K562 (cell line): ENCODE results near the gene SMS. TPM values are rescaled to one million over a fixed set of nuclear protein-coding genes. Genes with fewer than 3 reads are reported as not detected.

ENCODE experiments used
- ATAC-seq: fragments of 200-7000 bp; cut with Tn5 transposase; 3 replicates; pipeline ENCODE4 v1.9.1; 2020; ENCODE audit warnings: moderate library complexity
- Bru-seq: library from RNA; stranded (reverse); fragments of 400-500 nt; gene quantifications from one replicate; lab custom pipeline; 2021; lab: Mats Ljungman, UMichigan
- BruChase-seq, 2 experiments: library from RNA; stranded (reverse); fragments of 400-500 nt; gene quantifications; one replicate each; lab custom pipeline; 2021; lab: Mats Ljungman, UMichigan
- BruUV-seq: library from RNA; stranded (reverse); fragments of 400-500 nt; replicated peaks from 2 replicates; lab custom pipeline; 2021; lab: Mats Ljungman, UMichigan
- CTCF ChIA-PET: fragments of 300-600 bp; formaldehyde crosslinking; extraction: SDS; loops from one replicate; lab custom pipeline; 2021; ENCODE audit warnings: low intra/inter-chr PET ratio; lab: Yijun Ruan, JAX
- POLR2A ChIA-PET: fragments of 300-600, 350-650 bp; sonication (Branson Sonifier 250); formaldehyde crosslinking; extraction: SDS; loops from one replicate; lab custom pipeline; 2021; ENCODE audit warnings: antibody characterized with exemption, inconsistent platforms; lab: Yijun Ruan, JAX
- DNase-seq, 4 experiments: peaks; one replicate each; pipeline versions ENCODE4 v3.0.0 to v3.0.0-alpha.2; 2011 to 2018; ENCODE audit warnings: low spot score in 3 of 4, mixed read lengths in 3 of 4; ENCODE audit errors: extremely low read depth in 1 of 4
- FAIRE-seq: peaks from 2 replicates; lab custom pipeline; 2011; peaks lifted over from hg19 to GRCh38; lab: Jason Lieb, UNC
- H2AFZ ChIP-seq: 2 replicates; pipeline ENCODE4 v1.6.0; 2011; ENCODE audit warnings: low read depth, low read length, control low read depth, inconsistent platforms
- H3K27ac ChIP-seq: fragments of 200-600 bp; 3 replicates; pipeline ENCODE4 v1.8.0; 2011; ENCODE audit warnings: low read depth, mild to moderate bottlenecking, control low read depth, inconsistent platforms, low read length, moderate library complexity, mixed read lengths; ENCODE audit errors: extremely low read depth
- H3K27me3 ChIP-seq, 2 experiments: fragments of 300-600 bp in 1 of 2; 2 replicates in 1 of 2; 3 replicates in 1 of 2; pipeline versions ENCODE4 v1.6.0 to v1.8.0; 2011; ENCODE audit warnings: inconsistent platforms in 2 of 2, low read length in 2 of 2, mild to moderate bottlenecking in 1 of 2, mixed read lengths in 1 of 2, moderate library complexity in 1 of 2; ENCODE audit not compliant: control insufficient read depth in 2 of 2, insufficient read depth in 2 of 2
- H3K36me3 ChIP-seq: fragments of 300-600 bp; 3 replicates; pipeline ENCODE4 v1.8.0; 2011; ENCODE audit warnings: mild to moderate bottlenecking, low read length, inconsistent platforms; ENCODE audit not compliant: control insufficient read depth, insufficient read depth
- H3K4me1 ChIP-seq, 2 experiments: fragments of 200-600 bp in 1 of 2; replicated peaks in 1 of 2; 2 replicates in 1 of 2; 3 replicates in 1 of 2; pipeline versions ENCODE4 v1.5.1 to v1.8.0; 2011; ENCODE audit warnings: inconsistent platforms in 2 of 2, low read length in 2 of 2, mild to moderate bottlenecking in 1 of 2, mixed read lengths in 1 of 2, moderate library complexity in 1 of 2; ENCODE audit not compliant: control insufficient read depth in 2 of 2, insufficient read depth in 2 of 2
- H3K4me2 ChIP-seq: 2 replicates; pipeline ENCODE4 v1.6.1; 2011; ENCODE audit warnings: low read length, control low read depth, inconsistent platforms, mixed read lengths; ENCODE audit not compliant: insufficient read depth
- H3K4me3 ChIP-seq: fragments of 200-600 bp; sonication (generic), shearing (Covaris generic); 2 replicates; pipeline ENCODE4 v1.5.1; 2016; ENCODE audit warnings: control low read depth, inconsistent platforms
- H3K79me2 ChIP-seq: fragments of 200-600 bp; 3 replicates; pipeline ENCODE4 v1.8.0; 2011; ENCODE audit warnings: low read length, inconsistent platforms; ENCODE audit not compliant: control insufficient read depth, insufficient read depth
- H3K9ac ChIP-seq, 2 experiments: 2 replicates each; pipeline versions ENCODE4 v1.6.0 to v1.6.1; 2011; ENCODE audit warnings: low read depth in 2 of 2, low read length in 2 of 2, control low read depth in 1 of 2, inconsistent platforms in 1 of 2, mild to moderate bottlenecking in 1 of 2, mixed read lengths in 1 of 2; ENCODE audit not compliant: insufficient read depth in 1 of 2
- H3K9me1 ChIP-seq: one replicate; pipeline ENCODE4 v1.6.0; 2011; ENCODE audit warnings: inconsistent platforms, mild to moderate bottlenecking, low read length, moderate library complexity; ENCODE audit not compliant: control insufficient read depth, insufficient read depth
- H3K9me3 ChIP-seq: replicated peaks from 2 replicates; pipeline ENCODE4 v1.5.1; 2011; ENCODE audit warnings: low read depth, low read length, inconsistent platforms; ENCODE audit not compliant: control insufficient read depth, insufficient read depth
- H4K20me1 ChIP-seq: replicated peaks from 2 replicates; pipeline ENCODE4 v1.6.1; 2011; ENCODE audit warnings: low read length, inconsistent platforms, mixed read lengths; ENCODE audit not compliant: control insufficient read depth, insufficient read depth
- ATF1 ChIP-seq, 2 experiments: fragments of 450-650 bp in 1 of 2; IDR thresholded peaks; 2 replicates each; pipeline ENCODE4 v1.6.1; 2016; ENCODE audit warnings: missing compliant biosample characterization in 1 of 2, missing genetic modification characterization in 1 of 2
- ATF6 ChIP-seq: sonication (generic); formaldehyde crosslinking; IDR thresholded peaks from 2 replicates; pipeline ENCODE4 v1.4.0; 2020; ENCODE audit warnings: mild to moderate bottlenecking, missing genetic modification reagents
- ELF4 ChIP-seq: fragments of 450-650 bp; formaldehyde crosslinking; IDR thresholded peaks from 2 replicates; pipeline ENCODE4 v1.4.0; 2022; ENCODE audit warnings: missing genetic modification characterization
- ETV1 ChIP-seq: fragments of 450-650 bp; conservative IDR thresholded peaks from 2 replicates; pipeline ENCODE4 v1.6.1; 2016; ENCODE audit warnings: missing genetic modification characterization, control low read depth, low read depth, missing compliant biosample characterization
- MBD2 ChIP-seq: sonication (generic); IDR thresholded peaks from 2 replicates; pipeline ENCODE4 v1.6.1; 2016; ENCODE audit warnings: low read depth, borderline replicate concordance
- MTA3 ChIP-seq: fragments of 450-650 bp; formaldehyde crosslinking; IDR thresholded peaks from 2 replicates; pipeline ENCODE4 v1.6.1; 2017; ENCODE audit warnings: mild to moderate bottlenecking, borderline replicate concordance
- PKNOX1 ChIP-seq: fragments of 450-650 bp; IDR thresholded peaks from 2 replicates; pipeline ENCODE4 v1.6.1; 2016
- POLR2A ChIP-seq: fragments of 450-650 bp; conservative IDR thresholded peaks from 2 replicates; pipeline ENCODE4 v1.6.1; 2016
- RBBP5 ChIP-seq: fragments of 200-600 bp; sonication (generic); IDR thresholded peaks from 2 replicates; pipeline ENCODE4 v1.6.1; 2012; ENCODE audit warnings: borderline replicate concordance, mild to moderate bottlenecking, low read length, control low read depth, inconsistent platforms; ENCODE audit not compliant: insufficient read depth, poor library complexity, severe bottlenecking
- SIN3A ChIP-seq, 2 experiments: fragments of 150-350 bp in 1 of 2; IDR thresholded peaks; 2 replicates each; pipeline ENCODE4 v1.6.1; 2011 to 2016; ENCODE audit warnings: borderline replicate concordance in 2 of 2, low read depth in 2 of 2, low read length in 2 of 2, mild to moderate bottlenecking in 2 of 2, moderate library complexity in 2 of 2; ENCODE audit not compliant: control insufficient read depth in 1 of 2
- TAF7 ChIP-seq: fragments of 450-650 bp; IDR thresholded peaks from 2 replicates; pipeline ENCODE4 v1.6.1; 2016; ENCODE audit warnings: missing genetic modification characterization, missing compliant biosample characterization
- ZNF217 ChIP-seq: sonication (generic); formaldehyde crosslinking; IDR thresholded peaks from 2 replicates; pipeline ENCODE4 v1.8.0; 2022; ENCODE audit warnings: mild to moderate bottlenecking, missing genetic modification reagents
- ZNF311 ChIP-seq: fragments of 250-450 bp; sonication (Bioruptor Pico); IDR thresholded peaks from 2 replicates; pipeline ENCODE4 v1.4.0; 2020; ENCODE audit warnings: mild to moderate bottlenecking, moderate library complexity
- WGBS: fragments of 100-300 bp; shearing (Covaris generic); methylation state at CpG from one replicate; pipeline ENCODE4 v1.1.6; 2016; ENCODE audit warnings: low coverage, mixed read lengths; ENCODE audit not compliant: insufficient coverage; ENCODE audit errors: missing lambda C conversion rate; 5-methylcytosine and 5-hydroxymethylcytosine counted together
- in situ Hi-C: fragments of 300-500 bp; cut with MboI; formaldehyde crosslinking; loops from 4 replicates; pipeline ENCODE4 v1.15.0; 2018; ENCODE audit warnings: inconsistent platforms, mixed read lengths
- intact Hi-C: fragments of 100-400 bp; cut with micrococcal nuclease; formaldehyde crosslinking; loops from 2 replicates; pipeline ENCODE4 v1.14.2; 2022
- long read RNA-seq, 3 experiments: library from polyadenylated mRNA in 2 of 3; library from RNA in 1 of 3; unstranded in 2 of 3; stranded (forward) in 1 of 3; transcript quantifications; one replicate each; pipeline ENCODE4 v2.0.0, GENCODE V29; 2019 to 2022
- polyA minus RNA-seq, 3 experiments: library from RNA; depleted of rRNA, polyadenylated mRNA; stranded (reverse); fragments of >200 nt; gene quantifications; 2 replicates each; pipeline ENCODE4 v1.2.3, GENCODE V29; 2011
- polyA plus RNA-seq, 8 experiments: library from polyadenylated mRNA; depleted of rRNA in 4 of 8; stranded (reverse) in 5 of 8; unstranded in 3 of 8; fragments of >200 nt; fragmentation: Nextera tagmentation in 2 of 8; fragmentation: Illumina TruSeq in 1 of 8; extraction: Ambion mirVana in 2 of 8; extraction: Trizol in 1 of 8; gene quantifications; 2 replicates each; pipeline versions ENCODE4 v1.2.1 to v1.2.3, GENCODE V29; 2011 to 2014; ENCODE audit warnings: inconsistent platforms in 1 of 8, missing spikeins in 1 of 8
- total RNA-seq, 7 experiments: library from RNA; depleted of rRNA in 6 of 7; stranded (reverse); fragments of >200 nt in 6 of 7; fragmentation: Illumina TruSeq in 2 of 7; extraction: Trizol in 2 of 7; gene quantifications; 2 replicates each; pipeline versions ENCODE4 v1.2.1 to v1.2.3, GENCODE V29; 2011 to 2021; ENCODE audit warnings: low replicate concordance in 1 of 7

SMS gene
- total RNA-seq (2011; cell fraction: chromatin; rRNA removed; ENCODE audit: low replicate concordance), result 13.0 and 19.7 TPM in 2 replicates
- 12.6 and 13.3 TPM in 2 replicates for total RNA-seq (2011; cell fraction: nucleolus; rRNA removed)
- total RNA-seq (2011; cell fraction: nucleoplasm; rRNA removed), result 16.6 and 20.2 TPM in 2 replicates
- 158 and 164 TPM in 2 replicates for total RNA-seq (2014; rRNA removed)
- total RNA-seq (2014; rRNA removed; fragmentation: Illumina TruSeq; extraction: Trizol), result 193 and 211 TPM in 2 replicates
- 179 and 192 TPM in 2 replicates for total RNA-seq (2015; rRNA removed; fragmentation: Illumina TruSeq; extraction: Trizol)
- 150 and 152 TPM in 2 replicates for total RNA-seq (2021)
- polyA plus RNA-seq (2011; rRNA removed), result 75.5 and 111 TPM in 2 replicates
- polyA plus RNA-seq (2011; cell fraction: cytosol; rRNA removed), result 63.9 and 64.3 TPM in 2 replicates
- 27.6 and 33.3 TPM in 2 replicates for polyA plus RNA-seq (2011; cell fraction: nucleus; rRNA removed)
- polyA plus RNA-seq (2012), result 98.5 and 157 TPM in 2 replicates
- polyA plus RNA-seq (2014; fragmentation: Illumina TruSeq; extraction: Trizol), result 181 and 193 TPM in 2 replicates
- polyA plus RNA-seq (2014; fragmentation: Nextera tagmentation; extraction: Ambion mirVana), result 10 to 100 TPM; 71.1 to 98.5 TPM
- 133 TPM in 2 replicates for polyA plus RNA-seq (2014; rRNA removed)
- polyA minus RNA-seq (2011; rRNA and poly(A)+ RNA removed), result 95.3 and 96.0 TPM in 2 replicates
- 81.9 and 89.6 TPM in 2 replicates for polyA minus RNA-seq (2011; cell fraction: cytosol; rRNA and poly(A)+ RNA removed)
- 11.8 and 20.5 TPM in 2 replicates for polyA minus RNA-seq (2011; cell fraction: nucleus; rRNA and poly(A)+ RNA removed)
- percentile 89 among the genes with signal in this experiment for Bru-seq, nascent RNA
- percentile 87 among the genes with signal in this experiment for BruChase-seq, experiment 1, labeled RNA remaining after a 2-hour chase
- BruChase-seq, experiment 2, labeled RNA remaining after a 6-hour chase, result percentile 84 among the genes with signal in this experiment
- long read RNA-seq, experiment 1, transcript SMS-202 (11 exons, 1,837 nt), result major isoform, 387 of 472 reads
- long read RNA-seq, experiment 1, transcript SMS-201 (9 exons, 1,174 nt), result minor isoform, 5 of 472 reads
- long read RNA-seq, experiment 1, partial matches to known transcripts, result 39 of 472 reads
- long read RNA-seq, experiment 1, other reads (novel, unspliced or antisense), result 41 of 472 reads
- long read RNA-seq, experiment 2, transcript SMS-202 (11 exons, 1,837 nt), result major isoform, 67 of 155 reads
- long read RNA-seq, experiment 2, partial matches to known transcripts, result 50 of 155 reads
- long read RNA-seq, experiment 2, other reads (novel, unspliced or antisense), result 37 of 155 reads
- long read RNA-seq, experiment 3, transcript SMS-202 (11 exons, 1,837 nt), result major isoform, 225 of 288 reads
- long read RNA-seq, experiment 3, transcript SMS-201 (9 exons, 1,174 nt), result minor isoform, 5 of 288 reads
- long read RNA-seq, experiment 3, partial matches to known transcripts, result 42 of 288 reads
- long read RNA-seq, experiment 3, other reads (novel, unspliced or antisense), result 16 of 288 reads

- BruUV-seq, result no TSS peak
- H3K4me3 ChIP-seq, result peak within 1 kb of the TSS; percentile 78
- peak; percentile 91 for ATAC-seq
- H3K9me1 ChIP-seq, result no peaks in the 10 kb centered on the region
- no peaks in the 10 kb centered on the region for H3K9me3 ChIP-seq
- ChIA-PET POLR2A (interaction anchor here (0.6 kb wide), 1 partner anchor 15 kb away, joined by 3 read pairs; no protein-coding TSS in a partner anchor), CTCF (no interaction called here)
- peaks cover 44% of the 10 kb centered on the region for H3K79me2 ChIP-seq
- in situ Hi-C loops (no loop called here), intact Hi-C loops (loop anchor here (5.0 kb wide), 1 partner anchor 103 kb away; the partner anchor contains the start of gene MBTPS2)
- H4K20me1 ChIP-seq, result no peaks in the 10 kb centered on the region; the same call in 1 of the 2 replicates
- peaks cover 8 to 18% of the 10 kb centered on the region in 2 experiments; a peak in 4 of 5 replicates for H3K4me1 ChIP-seq
- no peaks in the 10 kb centered on the region for H3K27me3 ChIP-seq
- peak within 1 kb of the TSS; percentile 66 for H3K4me2 ChIP-seq
- DNase-seq, result peak; percentile 85 to 89 (median 87)
- peak within 1 kb of the TSS; percentile 71 to 93 for H3K9ac ChIP-seq
- H2AFZ ChIP-seq, result peak within 1 kb of the TSS; percentile 96
- WGBS, result 4% methylated on average over 11 of the region's 46 CpGs
- peak within 1 kb of the TSS; percentile 80 for H3K27ac ChIP-seq
- no peak for FAIRE-seq
- H3K36me3 ChIP-seq, result peaks cover 14% of the 10 kb centered on the region; the same call in 2 of the 3 replicates
- no peak for TF ChIP-seq ZNF311 (CRISPR knock-in tag)
- TF ChIP-seq ATF1 (CRISPR knock-in tag; IDR thresholded peaks at IDR 0.05), result no peak
- peak; percentile 64 for TF ChIP-seq ATF1 (tag; IDR thresholded peaks at IDR 0.05)
- TF ChIP-seq ETV1, result 0 out of 2 replicates have a peak, but pooled peaks have one; percentile 13
- TF ChIP-seq MBD2, result no peak
- TF ChIP-seq TAF7 (tag), result peak; percentile 20; the same call in 1 of the 2 replicates
- no peak for TF ChIP-seq RBBP5
- TF ChIP-seq POLR2A, result peak; percentile 75
- no peak for TF ChIP-seq PKNOX1
- TF ChIP-seq ELF4 (CRISPR knock-in tag), result no peak
- 0 out of 4 replicates have a peak, but pooled peaks of 1 of the 2 experiments have one; percentile 13 for TF ChIP-seq SIN3A (IDR thresholded peaks at IDR 0.05; ENCODE audit: borderline replicate concordance in 2 of 2, control insufficient read depth in 1 of 2, low read depth in 2 of 2, low read length in 2 of 2)
- TF ChIP-seq ATF6 (CRISPR knock-in tag), result 0 out of 2 replicates have a peak, but pooled peaks have one; percentile 50
- no peak for TF ChIP-seq ZNF217 (CRISPR knock-in tag)
- TF ChIP-seq MTA3, result peak; percentile 15; the same call in 1 of the 2 replicates
These were observed at the start of gene SMS for GRCh38 chrX:21940356-21940829. Gene SMS, plus strand, starts transcription at chrX:21940709. Its CDS starts 116 bp downstream, at chrX:21940825.
